ENCODE measurements around the gene B3GNT8. TPM values are rescaled to one million over a fixed set of nuclear protein-coding genes. Genes with fewer than 3 reads are reported as not detected.
A peak's percentile ranks its signal among the peaks of the same experiment; 100 is the strongest.

The B3GNT8 gene
- total and polyA plus RNA-seq, 11 donors, result 5.0 to 12.6 (median 9.4) TPM

DNA sequence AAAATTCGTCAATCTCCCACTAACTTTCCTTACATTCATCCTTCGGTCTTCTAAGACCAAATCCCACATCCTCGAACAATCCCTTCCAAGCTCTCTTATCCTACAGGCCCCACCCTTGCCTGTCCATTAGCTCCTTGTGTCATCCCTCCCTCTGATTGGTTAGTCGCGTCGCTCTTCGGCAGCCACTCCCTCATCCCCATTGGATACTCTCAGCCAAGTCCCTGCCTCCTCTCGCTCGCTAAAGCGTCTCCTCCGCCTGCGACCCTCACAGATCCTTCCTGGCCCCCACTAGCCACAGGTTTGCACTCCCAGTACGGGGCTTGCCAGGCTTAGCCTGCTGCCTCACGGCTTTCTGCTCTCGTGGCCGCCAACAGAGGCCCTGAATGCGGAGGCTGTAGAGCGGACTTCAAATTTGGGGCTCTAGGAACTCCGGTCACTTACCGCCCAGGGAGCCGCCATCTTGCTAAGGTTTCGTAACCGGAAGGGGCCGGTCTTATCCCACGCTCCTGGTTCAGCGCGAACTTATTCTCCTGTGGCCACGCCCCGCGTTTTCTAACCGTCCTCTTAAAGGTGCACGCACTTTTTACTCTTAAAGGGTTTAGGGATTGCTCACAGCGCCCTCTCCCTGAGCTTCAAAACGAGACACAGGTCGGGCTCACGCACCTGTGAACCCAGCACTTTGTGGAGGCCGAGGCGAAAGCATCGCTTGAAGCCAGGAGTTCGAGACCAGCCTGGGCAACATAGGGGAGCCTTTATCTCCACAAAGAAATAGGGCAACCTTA lies 12.5 kb upstream of the B3GNT8 start, which contains the start of gene DMAC2:
TSS of gene DMAC2 (minus strand) at position 472 of the 782 bp plus-strand sequence. CDS start at position 459, 13 bp downstream.
- Histone ChIP-seq H3K4me1 (peaks cover 0 to 21% (median 12%) of the 10 kb centered on the region in 12 donors), H3K27ac (peak within 1 kb of the TSS; percentile 84 to 100 (median 94)), H3K27me3 (no peaks in the 10 kb centered on the region), H3K36me3 (peaks cover 0 to 35% (median 26%) of the 10 kb centered on the region in 9 donors), H3K9me3 (no peaks in the 10 kb centered on the region), H3K4me3 (peak within 1 kb of the TSS; percentile 29 to 90 (median 76))
- WGBS, 4 donors, result 1% methylated on average over 40 of the region's 40 CpGs
- intact Hi-C loops (cut with DNase I), result loop anchor here in 9 of 10 donors (1.0 to 10.0 kb wide), 9 partner anchors 41 to 235 kb away; partner anchors contain the start of genes BCKDHA (in 6 of the 9), EXOSC5 (in 6 of the 9) and HNRNPUL1 (in 1 of the 9)
- ATAC-seq (peak; percentile 96 to 99 (median 98)), DNase-seq (peak; percentile 94 to 98 (median 97))
- TF ChIP-seq, protein P1, sequence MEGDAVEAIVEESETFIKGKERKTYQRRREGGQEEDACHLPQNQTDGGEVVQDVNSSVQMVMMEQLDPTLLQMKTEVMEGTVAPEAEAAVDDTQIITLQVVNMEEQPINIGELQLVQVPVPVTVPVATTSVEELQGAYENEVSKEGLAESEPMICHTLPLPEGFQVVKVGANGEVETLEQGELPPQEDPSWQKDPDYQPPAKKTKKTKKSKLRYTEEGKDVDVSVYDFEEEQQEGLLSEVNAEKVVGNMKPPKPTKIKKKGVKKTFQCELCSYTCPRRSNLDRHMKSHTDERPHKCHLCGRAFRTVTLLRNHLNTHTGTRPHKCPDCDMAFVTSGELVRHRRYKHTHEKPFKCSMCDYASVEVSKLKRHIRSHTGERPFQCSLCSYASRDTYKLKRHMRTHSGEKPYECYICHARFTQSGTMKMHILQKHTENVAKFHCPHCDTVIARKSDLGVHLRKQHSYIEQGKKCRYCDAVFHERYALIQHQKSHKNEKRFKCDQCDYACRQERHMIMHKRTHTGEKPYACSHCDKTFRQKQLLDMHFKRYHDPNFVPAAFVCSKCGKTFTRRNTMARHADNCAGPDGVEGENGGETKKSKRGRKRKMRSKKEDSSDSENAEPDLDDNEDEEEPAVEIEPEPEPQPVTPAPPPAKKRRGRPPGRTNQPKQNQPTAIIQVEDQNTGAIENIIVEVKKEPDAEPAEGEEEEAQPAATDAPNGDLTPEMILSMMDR (IDR thresholded peaks at IDR 0.05), result peak; percentile 21 to 71 (median 47)
- TF ChIP-seq POLR2A (IDR thresholded peaks at IDR 0.05), result peak in 1 of 2 donors; percentile 46

DNA sequence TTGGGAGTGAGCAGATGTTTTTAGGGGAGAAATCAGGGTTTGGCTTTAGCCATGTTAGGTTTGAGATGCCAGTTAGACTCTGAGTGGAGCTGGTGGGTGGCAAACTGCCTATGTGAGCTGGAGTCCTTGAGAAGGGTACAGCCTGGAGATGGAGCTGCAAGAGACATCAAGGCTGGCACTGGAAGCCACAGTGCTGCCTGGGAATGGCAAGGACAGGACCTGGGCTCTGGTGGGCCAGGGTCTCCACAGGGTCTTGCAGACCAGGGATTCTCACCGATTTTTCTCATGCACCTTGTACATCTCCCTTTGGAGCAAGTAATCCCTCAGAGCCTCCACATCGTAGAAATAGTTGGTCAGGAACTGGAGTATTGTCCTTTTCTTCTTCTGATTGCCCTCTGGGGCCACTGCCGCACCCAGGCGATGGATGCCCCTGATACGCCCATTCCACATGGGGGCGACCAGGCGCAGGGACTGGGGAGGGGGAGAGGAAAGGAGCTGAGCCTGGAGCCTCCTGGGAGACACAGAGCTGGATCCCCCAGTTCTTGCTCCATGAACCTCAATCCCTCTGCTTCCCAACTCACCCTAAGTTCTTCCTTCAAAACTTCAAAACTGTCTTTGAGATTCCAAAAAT lies 10.9 kb upstream of the B3GNT8 start:
- H3K27ac ChIP-seq, result no peak overlapping the region
- H3K4me3 ChIP-seq, result no peak overlapping the region
- intact Hi-C loops (cut with DNase I), result loop anchor here in 6 of 10 donors (2.0 to 10.0 kb wide), 6 partner anchors 39 to 233 kb away; partner anchors contain the start of genes BCKDHA (in 4 of the 6), EXOSC5 (in 4 of the 6) and HNRNPUL1 (in 1 of the 6)
- DNase-seq (peak in 1 of 5 donors; percentile 13), ATAC-seq (no peak)
- peaks cover 0 to 25% (median 12%) of the 10 kb centered on the region in 12 donors for H3K4me1 ChIP-seq
- H3K27me3 ChIP-seq, result no peaks in the 10 kb centered on the region
- TF ChIP-seq, protein P1 (IDR thresholded peaks at IDR 0.05), result no peak
- TF ChIP-seq POLR2A (IDR thresholded peaks at IDR 0.05), result no peak
- H3K36me3 ChIP-seq, result peaks cover 0 to 47% (median 31%) of the 10 kb centered on the region in 9 donors
- 87 to 91% (median 89%) methylated on average over 6 to 7 of the region's 7 CpGs for WGBS, 4 donors
- no peaks in the 10 kb centered on the region for H3K9me3 ChIP-seq

DNA sequence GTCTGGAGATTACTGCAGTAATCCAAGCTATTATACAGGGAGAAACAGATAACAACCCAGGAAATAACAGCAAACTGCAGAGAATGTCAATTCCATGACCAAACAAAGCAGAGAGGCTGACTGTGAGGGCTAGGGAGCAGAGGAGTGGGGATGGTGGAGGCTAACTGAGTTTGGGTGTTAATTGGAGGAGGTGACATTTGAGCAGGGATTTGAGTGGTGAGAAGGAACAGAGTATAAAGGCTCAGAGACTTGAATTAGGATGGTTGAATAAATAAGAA lies 9.4 kb upstream of the B3GNT8 start:
- H3K9me3 ChIP-seq, result no peaks in the 10 kb centered on the region
- H3K4me3 ChIP-seq, result no peak overlapping the region
- peaks cover 0 to 33% (median 15%) of the 10 kb centered on the region in 12 donors for H3K4me1 ChIP-seq
- DNase-seq (no peak), ATAC-seq (no peak)
- peaks cover 0 to 59% (median 35%) of the 10 kb centered on the region in 9 donors for H3K36me3 ChIP-seq
- TF ChIP-seq, protein P1 (IDR thresholded peaks at IDR 0.05), result no peak
- TF ChIP-seq POLR2A (IDR thresholded peaks at IDR 0.05), result no peak
- H3K27me3 ChIP-seq, result no peaks in the 10 kb centered on the region
- intact Hi-C loops (cut with DNase I), result loop anchor here in 6 of 10 donors (5.0 to 10.0 kb wide), 5 partner anchors 39 to 232 kb away; partner anchors contain the start of genes BCKDHA (in 4 of the 6), EXOSC5 (in 4 of the 6) and HNRNPUL1 (in 1 of the 6)
- no peak overlapping the region for H3K27ac ChIP-seq
